ENCODE data around the gene DENND4B. TPM values are rescaled to one million over a fixed set of nuclear protein-coding genes. Genes with fewer than 3 reads are reported as not detected.
"Not testable (repeated sequence)": the region's sequence is repeated elsewhere in the genome, so short reads cannot be mapped to it uniquely, and the experiment has no call there.

Gene DENND4B
- total and polyA plus RNA-seq, 2 donors from 2014 or later, result 13.2 to 60.6 TPM

- no peak for DNase-seq
- H3K36me3 ChIP-seq (ENCODE audit: control insufficient read depth in 2 of 3, insufficient read depth in 3 of 3, low read length in 3 of 3), result peaks cover 0 to 6% (median 0%) of the 10 kb centered on the region in 3 donors
- H3K4me1 ChIP-seq (ENCODE audit: control insufficient read depth in 2 of 3, insufficient read depth in 2 of 3, low read depth in 1 of 3, low read length in 3 of 3), result peaks cover 7 to 16% (median 16%) of the 10 kb centered on the region in 3 donors
- no peak overlapping the region for H3K4me3 ChIP-seq (ENCODE audit: low read length in 3 of 3)
- no peaks in the 10 kb centered on the region for H3K9me3 ChIP-seq (ENCODE audit: control insufficient read depth in 2 of 3, insufficient read depth in 1 of 3, low read length in 3 of 3)
- no peaks in the 10 kb centered on the region for H3K27me3 ChIP-seq (ENCODE audit: control insufficient read depth, insufficient read depth, low read length)
- H3K9ac ChIP-seq (ENCODE audit: low read length in 3 of 3), result no peak overlapping the region
- TF ChIP-seq CTCF (IDR thresholded peaks at IDR 0.05; ENCODE audit: borderline replicate concordance, extremely low read depth, insufficient read depth), result no peak
- no peak for FAIRE-seq
- no peak overlapping the region for H3K27ac ChIP-seq (ENCODE audit: low read depth in 2 of 2, low read length in 2 of 2)
- intact Hi-C loops (cut with DNase I), result no loop called here
These were observed 30.2 kb downstream of the DENND4B start for GRCh38 chr1:153916297-153916696.

GRCh38 chr1:153912349-153912748 lies 34.2 kb downstream of the DENND4B start:
- Histone ChIP-seq H3K4me3 (ENCODE audit: low read length in 3 of 3) (no peak overlapping the region), H3K27ac (ENCODE audit: low read depth in 2 of 2, low read length in 2 of 2) (no peak overlapping the region), H3K9me3 (ENCODE audit: control insufficient read depth in 2 of 3, insufficient read depth in 1 of 3, low read length in 3 of 3) (no peaks in the 10 kb centered on the region), H3K4me1 (ENCODE audit: control insufficient read depth in 2 of 3, insufficient read depth in 2 of 3, low read depth in 1 of 3, low read length in 3 of 3) (no peaks in the 10 kb centered on the region), H3K9ac (ENCODE audit: low read length in 3 of 3) (no peak overlapping the region), H3K27me3 (ENCODE audit: control insufficient read depth, insufficient read depth, low read length) (no peaks in the 10 kb centered on the region), H3K36me3 (ENCODE audit: control insufficient read depth in 2 of 3, insufficient read depth in 3 of 3, low read length in 3 of 3) (peaks cover 0 to 1% (median 0%) of the 10 kb centered on the region in 3 donors)
- no peak for DNase-seq
- no peak for FAIRE-seq
- TF ChIP-seq CTCF (IDR thresholded peaks at IDR 0.05; ENCODE audit: borderline replicate concordance, extremely low read depth, insufficient read depth), result no peak
- intact Hi-C loops (cut with DNase I), result no loop called here

GRCh38 chr1:153910560-153910959 lies 36.0 kb downstream of the DENND4B start:
- H3K9me3 ChIP-seq (ENCODE audit: control insufficient read depth in 2 of 3, insufficient read depth in 1 of 3, low read length in 3 of 3); DNase-seq; H3K27me3 ChIP-seq (ENCODE audit: control insufficient read depth, insufficient read depth, low read length); H3K27ac ChIP-seq (ENCODE audit: low read depth in 2 of 2, low read length in 2 of 2); FAIRE-seq; H3K36me3 ChIP-seq (ENCODE audit: control insufficient read depth in 2 of 3, insufficient read depth in 3 of 3, low read length in 3 of 3); intact Hi-C loops (cut with DNase I); H3K9ac ChIP-seq (ENCODE audit: low read length in 3 of 3); H3K4me3 ChIP-seq (ENCODE audit: low read length in 3 of 3); H3K4me1 ChIP-seq (ENCODE audit: control insufficient read depth in 2 of 3, insufficient read depth in 2 of 3, low read depth in 1 of 3, low read length in 3 of 3): not testable (repeated sequence)

- DNase-seq (no peak), FAIRE-seq (no peak)
- H3K27ac ChIP-seq (ENCODE audit: low read depth in 2 of 2, low read length in 2 of 2), result no peak overlapping the region
- intact Hi-C loops (cut with DNase I), result no loop called here
- H3K9ac ChIP-seq (ENCODE audit: low read length in 3 of 3), result no peak overlapping the region
- H3K36me3 ChIP-seq (ENCODE audit: control insufficient read depth in 2 of 3, insufficient read depth in 3 of 3, low read length in 3 of 3), result peaks cover 0 to 6% (median 0%) of the 10 kb centered on the region in 3 donors
- no peaks in the 10 kb centered on the region for H3K27me3 ChIP-seq (ENCODE audit: control insufficient read depth, insufficient read depth, low read length)
- H3K9me3 ChIP-seq (ENCODE audit: control insufficient read depth in 2 of 3, insufficient read depth in 1 of 3, low read length in 3 of 3), result no peaks in the 10 kb centered on the region
- TF ChIP-seq CTCF (IDR thresholded peaks at IDR 0.05; ENCODE audit: borderline replicate concordance, extremely low read depth, insufficient read depth), result no peak
- H3K4me1 ChIP-seq (ENCODE audit: control insufficient read depth in 2 of 3, insufficient read depth in 2 of 3, low read depth in 1 of 3, low read length in 3 of 3), result no peaks in the 10 kb centered on the region
- H3K4me3 ChIP-seq (ENCODE audit: low read length in 3 of 3), result no peak overlapping the region
These were observed 38.4 kb downstream of the DENND4B start for GRCh38 chr1:153908071-153908470.

All from kidney (tissue), 14 donors.